WTC11 (cell line): ENCODE measurements around the gene NT5DC1. TPM values are rescaled to one million over a fixed set of nuclear protein-coding genes. Genes with fewer than 3 reads are reported as not detected.

ENCODE experiments used
- ATAC-seq: fragments of 200-7000 bp; cut with Tn5 transposase; 2 replicates; pipeline ENCODE4 v1.10.0; 2021; ENCODE audit warnings: mild to moderate bottlenecking, moderate library complexity
- CTCF ChIA-PET: fragments of 300-600 bp; sonication (Branson Sonifier 250); formaldehyde crosslinking; loops from one replicate; lab custom pipeline; 2021; ENCODE audit warnings: antibody characterized with exemption; lab: Charles Lee
- POLR2A ChIA-PET: fragments of 350-600 bp; sonication (Branson Sonifier 250); formaldehyde crosslinking; loops from one replicate; lab custom pipeline; 2021; ENCODE audit warnings: antibody characterized with exemption; lab: Charles Lee
- DNase-seq: peaks from one replicate; pipeline ENCODE4 v3.0.0; 2021; ENCODE audit warnings: low spot score
- H3K27ac Mint-ChIP-seq: 2 replicates; pipeline ENCODE4 v1.8.0; 2021; ENCODE audit warnings: mixed read lengths
- H3K27me3 Mint-ChIP-seq: 2 replicates; pipeline ENCODE4 v1.8.0; 2021; ENCODE audit warnings: low read depth, mild to moderate bottlenecking, moderate library complexity, mixed read lengths
- H3K36me3 Mint-ChIP-seq: 2 replicates; pipeline ENCODE4 v1.8.0; 2021; ENCODE audit warnings: mixed read lengths
- H3K4me1 Mint-ChIP-seq: 2 replicates; pipeline ENCODE4 v1.8.0; 2022; ENCODE audit warnings: mixed read lengths
- H3K4me3 Mint-ChIP-seq: 2 replicates; pipeline ENCODE4 v1.8.0; 2021; ENCODE audit warnings: mild to moderate bottlenecking, moderate library complexity, mixed read lengths
- H3K9me3 Mint-ChIP-seq: 2 replicates; pipeline ENCODE4 v1.8.0; 2021; ENCODE audit warnings: mixed read lengths
- E2F1 ChIP-seq: sonication (generic); formaldehyde crosslinking; IDR thresholded peaks from 2 replicates; pipeline ENCODE4 v1.8.0; 2022; ENCODE audit warnings: mild to moderate bottlenecking, missing genetic modification reagents
- GABPB1 ChIP-seq: sonication (generic); formaldehyde crosslinking; IDR thresholded peaks from 2 replicates; pipeline ENCODE4 v1.8.1; 2023; ENCODE audit warnings: mild to moderate bottlenecking, missing genetic modification reagents
- GTF2I ChIP-seq: fragments of 250-450 bp; sonication (Bioruptor Pico); conservative IDR thresholded peaks from 2 replicates; pipeline ENCODE4 v1.4.0; 2021; ENCODE audit warnings: mild to moderate bottlenecking
- KAT7 ChIP-seq: sonication (generic); formaldehyde crosslinking; IDR thresholded peaks from 2 replicates; pipeline ENCODE4 v1.8.1; 2023; ENCODE audit warnings: missing genetic modification reagents, mild to moderate bottlenecking, borderline replicate concordance
- MAX ChIP-seq: sonication (generic); formaldehyde crosslinking; IDR thresholded peaks from 2 replicates; pipeline ENCODE4 v1.8.0; 2022; ENCODE audit warnings: mild to moderate bottlenecking, missing genetic modification reagents
- MLX ChIP-seq: sonication (generic); formaldehyde crosslinking; IDR thresholded peaks from 2 replicates; pipeline ENCODE4 v1.8.1; 2023; ENCODE audit warnings: mild to moderate bottlenecking, missing genetic modification reagents, moderate library complexity
- NFE2L1 ChIP-seq: sonication (generic); formaldehyde crosslinking; IDR thresholded peaks from 2 replicates; pipeline ENCODE4 v1.8.1; 2023; ENCODE audit warnings: missing genetic modification reagents
- NFYB ChIP-seq: sonication (generic); formaldehyde crosslinking; conservative IDR thresholded peaks from 2 replicates; pipeline ENCODE4 v1.8.0; 2022; ENCODE audit warnings: low read depth, missing genetic modification reagents
- SMAD4 ChIP-seq: sonication (generic); formaldehyde crosslinking; IDR thresholded peaks from 2 replicates; pipeline ENCODE4 v1.8.0; 2022; ENCODE audit warnings: mild to moderate bottlenecking, missing genetic modification reagents
- ZNF121 ChIP-seq: sonication (generic); formaldehyde crosslinking; IDR thresholded peaks from 2 replicates; pipeline ENCODE4 v1.8.0; 2023; ENCODE audit warnings: missing genetic modification reagents
- ZNF232 ChIP-seq: sonication (generic); formaldehyde crosslinking; IDR thresholded peaks from 2 replicates; pipeline ENCODE4 v1.8.0; 2022; ENCODE audit warnings: mild to moderate bottlenecking, missing genetic modification reagents
- ZNF263 ChIP-seq: sonication (generic); formaldehyde crosslinking; IDR thresholded peaks from 2 replicates; pipeline ENCODE4 v1.8.1; 2022; ENCODE audit warnings: low read depth, mild to moderate bottlenecking, moderate library complexity, missing genetic modification reagents
- ZSCAN18 ChIP-seq: fragments of 250-450 bp; sonication (Bioruptor Pico); IDR thresholded peaks from 2 replicates; pipeline ENCODE4 v2.1.2; 2022; ENCODE audit warnings: mild to moderate bottlenecking, moderate library complexity
- total RNA-seq: library from RNA; stranded (reverse); gene quantifications from 3 replicates; pipeline ENCODE4 v1.2.3, GENCODE V29; 2021
- TF ChIP-seq, protein P1 (sequence below): sonication (generic); formaldehyde crosslinking; IDR thresholded peaks from 2 replicates; pipeline ENCODE4 v1.8.0; 2023; ENCODE audit warnings: missing genetic modification reagents
- TF ChIP-seq, protein P2 (sequence below): sonication (generic); formaldehyde crosslinking; IDR thresholded peaks from 2 replicates; pipeline ENCODE4 v1.8.0; 2023; ENCODE audit warnings: missing genetic modification reagents, mild to moderate bottlenecking, borderline replicate concordance

NT5DC1 gene
- total RNA-seq, 1 experiment from 2014 or later, result 67.9 TPM

- no peak overlapping the region for H3K4me3 Mint-ChIP-seq
- ChIA-PET CTCF (no interaction called here), POLR2A (interaction anchor here (1.1 kb wide), 1 partner anchor 34 kb away, joined by 3 read pairs; no protein-coding TSS in a partner anchor)
- H3K9me3 Mint-ChIP-seq, result peaks cover 10% of the 10 kb centered on the region
- peaks cover 8% of the 10 kb centered on the region for H3K36me3 Mint-ChIP-seq
- H3K4me1 Mint-ChIP-seq, result peaks cover 11% of the 10 kb centered on the region
- TF ChIP-seq, protein P1, sequence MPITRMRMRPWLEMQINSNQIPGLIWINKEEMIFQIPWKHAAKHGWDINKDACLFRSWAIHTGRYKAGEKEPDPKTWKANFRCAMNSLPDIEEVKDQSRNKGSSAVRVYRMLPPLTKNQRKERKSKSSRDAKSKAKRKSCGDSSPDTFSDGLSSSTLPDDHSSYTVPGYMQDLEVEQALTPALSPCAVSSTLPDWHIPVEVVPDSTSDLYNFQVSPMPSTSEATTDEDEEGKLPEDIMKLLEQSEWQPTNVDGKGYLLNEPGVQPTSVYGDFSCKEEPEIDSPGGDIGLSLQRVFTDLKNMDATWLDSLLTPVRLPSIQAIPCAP, result no peak
- TF ChIP-seq NFYB (CRISPR knock-in tag) (no peak), KAT7 (CRISPR knock-in tag) (no peak), SMAD4 (CRISPR knock-in tag) (no peak), MAX (no peak), NFE2L1 (no peak), ZNF263 (CRISPR knock-in tag) (no peak), MLX (CRISPR knock-in tag) (no peak), E2F1 (CRISPR knock-in tag) (no peak), GTF2I (CRISPR knock-in tag) (no peak)
- H3K27me3 Mint-ChIP-seq, result no peaks in the 10 kb centered on the region
- ATAC-seq (no peak), DNase-seq (no peak)
- peak overlapping the region; percentile 17; the same call in 1 of the 2 replicates for H3K27ac Mint-ChIP-seq
These were observed 58.0 kb downstream of the NT5DC1 start for GRCh38 chr6:116158641-116159040.

DNA sequence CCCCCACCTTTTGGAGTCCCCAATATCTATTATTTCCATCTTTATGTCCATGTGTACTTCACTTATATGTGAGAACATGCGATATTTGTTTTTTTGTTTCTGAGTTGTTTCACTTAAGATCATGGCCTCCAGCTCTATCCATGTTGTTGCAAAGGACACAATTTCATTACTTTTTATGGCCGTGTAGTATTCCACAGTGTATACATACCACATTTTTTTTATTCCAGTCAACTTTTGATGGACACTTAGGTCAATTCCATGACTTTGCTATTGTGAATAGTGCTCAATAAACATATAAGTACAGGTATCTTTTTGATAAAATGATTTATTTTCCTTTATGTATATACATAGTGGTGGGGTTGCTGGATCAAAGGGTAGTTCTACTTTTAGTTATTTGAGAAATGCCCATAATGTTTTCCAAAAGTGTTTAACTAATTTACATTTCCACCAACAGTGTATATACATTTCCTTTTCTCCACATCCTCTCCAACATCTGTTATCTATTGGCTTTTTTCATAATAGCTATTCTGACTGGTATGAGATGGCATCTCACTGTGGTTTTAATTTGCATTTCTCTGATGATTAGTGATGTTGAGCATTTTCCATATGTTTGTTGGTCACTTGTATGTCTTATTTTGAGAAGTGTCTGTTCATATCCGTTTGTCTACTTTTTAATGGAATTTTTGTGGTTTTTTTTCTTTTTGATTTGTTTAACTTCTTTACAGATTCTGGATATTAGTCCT is 59.3 kb downstream of the NT5DC1 start:
- ChIA-PET POLR2A (interaction anchor here (0.6 kb wide), 1 partner anchor 12 kb away, joined by 3 read pairs; no protein-coding TSS in a partner anchor), CTCF (no interaction called here)
- Mint-ChIP-seq H3K9me3 (peaks cover 16% of the 10 kb centered on the region), H3K27me3 (no peaks in the 10 kb centered on the region), H3K4me3 (no peak overlapping the region), H3K27ac (no peak overlapping the region), H3K4me1 (peaks cover 11% of the 10 kb centered on the region), H3K36me3 (peaks cover 8% of the 10 kb centered on the region)
- no peak for TF ChIP-seq E2F1 (CRISPR knock-in tag)
- TF ChIP-seq ZNF121 (CRISPR knock-in tag), result no peak
- TF ChIP-seq, protein P2, sequence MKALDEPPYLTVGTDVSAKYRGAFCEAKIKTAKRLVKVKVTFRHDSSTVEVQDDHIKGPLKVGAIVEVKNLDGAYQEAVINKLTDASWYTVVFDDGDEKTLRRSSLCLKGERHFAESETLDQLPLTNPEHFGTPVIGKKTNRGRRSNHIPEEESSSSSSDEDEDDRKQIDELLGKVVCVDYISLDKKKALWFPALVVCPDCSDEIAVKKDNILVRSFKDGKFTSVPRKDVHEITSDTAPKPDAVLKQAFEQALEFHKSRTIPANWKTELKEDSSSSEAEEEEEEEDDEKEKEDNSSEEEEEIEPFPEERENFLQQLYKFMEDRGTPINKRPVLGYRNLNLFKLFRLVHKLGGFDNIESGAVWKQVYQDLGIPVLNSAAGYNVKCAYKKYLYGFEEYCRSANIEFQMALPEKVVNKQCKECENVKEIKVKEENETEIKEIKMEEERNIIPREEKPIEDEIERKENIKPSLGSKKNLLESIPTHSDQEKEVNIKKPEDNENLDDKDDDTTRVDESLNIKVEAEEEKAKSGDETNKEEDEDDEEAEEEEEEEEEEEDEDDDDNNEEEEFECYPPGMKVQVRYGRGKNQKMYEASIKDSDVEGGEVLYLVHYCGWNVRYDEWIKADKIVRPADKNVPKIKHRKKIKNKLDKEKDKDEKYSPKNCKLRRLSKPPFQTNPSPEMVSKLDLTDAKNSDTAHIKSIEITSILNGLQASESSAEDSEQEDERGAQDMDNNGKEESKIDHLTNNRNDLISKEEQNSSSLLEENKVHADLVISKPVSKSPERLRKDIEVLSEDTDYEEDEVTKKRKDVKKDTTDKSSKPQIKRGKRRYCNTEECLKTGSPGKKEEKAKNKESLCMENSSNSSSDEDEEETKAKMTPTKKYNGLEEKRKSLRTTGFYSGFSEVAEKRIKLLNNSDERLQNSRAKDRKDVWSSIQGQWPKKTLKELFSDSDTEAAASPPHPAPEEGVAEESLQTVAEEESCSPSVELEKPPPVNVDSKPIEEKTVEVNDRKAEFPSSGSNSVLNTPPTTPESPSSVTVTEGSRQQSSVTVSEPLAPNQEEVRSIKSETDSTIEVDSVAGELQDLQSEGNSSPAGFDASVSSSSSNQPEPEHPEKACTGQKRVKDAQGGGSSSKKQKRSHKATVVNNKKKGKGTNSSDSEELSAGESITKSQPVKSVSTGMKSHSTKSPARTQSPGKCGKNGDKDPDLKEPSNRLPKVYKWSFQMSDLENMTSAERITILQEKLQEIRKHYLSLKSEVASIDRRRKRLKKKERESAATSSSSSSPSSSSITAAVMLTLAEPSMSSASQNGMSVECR, result no peak
- no peak for TF ChIP-seq ZNF232
- TF ChIP-seq ZSCAN18 (CRISPR knock-in tag), result no peak
- no peak for TF ChIP-seq GABPB1 (CRISPR knock-in tag)
- DNase-seq (no peak), ATAC-seq (no peak)
